Measurements from ENCODE around the gene ZNF726. TPM values are rescaled to one million over a fixed set of nuclear protein-coding genes. Genes with fewer than 3 reads are reported as not detected.
A peak's percentile ranks its signal among the peaks of the same experiment; 100 is the strongest.
"Not testable (repeated sequence)": the region's sequence is repeated elsewhere in the genome, so short reads cannot be mapped to it uniquely, and the experiment has no call there.

The ZNF726 gene
- total RNA-seq (10 to 100 TPM; 12.6 to 13.1 TPM), polyA plus RNA-seq (1.6 TPM)

- Mint-ChIP-seq H3K27me3 (no peaks in the 10 kb centered on the region), H3K27ac (peak within 1 kb of the TSS; percentile 80 to 98 (median 90)), H3K36me3 (peaks cover 0 to 4% (median under 1%) of the 10 kb centered on the region in 3 donors), H3K4me1 (peaks cover 17 to 21% (median 17%) of the 10 kb centered on the region in 3 donors), H3K4me3 (peak within 1 kb of the TSS; percentile 86 to 96 (median 93)), H3K9me3 (no peaks in the 10 kb centered on the region)
- Histone ChIP-seq H3K4me3 (ENCODE audit: low read length) (peak within 1 kb of the TSS; percentile 86), H3K36me3 (ENCODE audit: insufficient read depth, low read length) (no peaks in the 10 kb centered on the region), H3K27ac (ENCODE audit: low read depth, low read length) (peak within 1 kb of the TSS; percentile 57), H3K4me1 (ENCODE audit: insufficient read depth, low read length) (peaks cover 6% of the 10 kb centered on the region), H3K27me3 (ENCODE audit: insufficient read depth, low read length, poor library complexity, severe bottlenecking) (no peaks in the 10 kb centered on the region), H3K9me3 (ENCODE audit: low read length) (no peaks in the 10 kb centered on the region)
- ChIA-PET POLR2A (interaction anchor here (1.0 to 1.6 kb wide), 5 partner anchors 119 to 641 kb away, joined by 3 to 20 read pairs (median 6); partner anchors contain the start of genes ZNF675 and ZNF681), CTCF (no interaction called here)
- peak; percentile 74 to 91 (median 86) for DNase-seq
Measured at GRCh38 chr19:23914402-23915286, at the start of gene ZNF726. Gene ZNF726, plus strand, starts transcription at chr19:23914886. Its CDS starts 109 bp downstream, at chr19:23914995.

GRCh38 chr19:23867895-23868294 is 46.8 kb upstream of the ZNF726 start:
- Histone ChIP-seq H3K27ac (ENCODE audit: low read depth, low read length) (no peak overlapping the region), H3K36me3 (ENCODE audit: insufficient read depth, low read length) (no peaks in the 10 kb centered on the region), H3K9me3 (ENCODE audit: low read length) (no peaks in the 10 kb centered on the region), H3K4me1 (ENCODE audit: insufficient read depth, low read length) (no peaks in the 10 kb centered on the region), H3K27me3 (ENCODE audit: insufficient read depth, low read length, poor library complexity, severe bottlenecking) (no peaks in the 10 kb centered on the region), H3K4me3 (ENCODE audit: low read length) (no peak overlapping the region)
- ChIA-PET POLR2A (no interaction called here), CTCF (no interaction called here)
- no peak overlapping the region for H3K27ac Mint-ChIP-seq
- H3K27me3 Mint-ChIP-seq, result peaks cover 0 to 4% of the 10 kb centered on the region in 2 donors
- no peak for DNase-seq
- H3K4me3 Mint-ChIP-seq, result no peak overlapping the region
- no peaks in the 10 kb centered on the region for H3K4me1 Mint-ChIP-seq
- H3K36me3 Mint-ChIP-seq, result peaks cover 0 to 7% (median 3%) of the 10 kb centered on the region in 3 donors
- peaks cover 0 to 7% (median 0%) of the 10 kb centered on the region in 5 donors for H3K9me3 Mint-ChIP-seq

- Histone ChIP-seq H3K36me3 (ENCODE audit: insufficient read depth, low read length) (no peaks in the 10 kb centered on the region), H3K27me3 (ENCODE audit: insufficient read depth, low read length, poor library complexity, severe bottlenecking) (no peaks in the 10 kb centered on the region), H3K4me3 (ENCODE audit: low read length) (no peak overlapping the region), H3K9me3 (ENCODE audit: low read length) (no peaks in the 10 kb centered on the region), H3K27ac (ENCODE audit: low read depth, low read length) (no peak overlapping the region), H3K4me1 (ENCODE audit: insufficient read depth, low read length) (no peaks in the 10 kb centered on the region)
- peaks cover 0 to 7% (median 0%) of the 10 kb centered on the region in 5 donors for H3K9me3 Mint-ChIP-seq
- H3K4me3 Mint-ChIP-seq, result no peak overlapping the region
- CTCF ChIA-PET, result no interaction called here
- no peak overlapping the region for H3K27ac Mint-ChIP-seq
- no peaks in the 10 kb centered on the region for H3K4me1 Mint-ChIP-seq
- POLR2A ChIA-PET, result no interaction called here
- DNase-seq, result no peak
- peaks cover 0 to 4% of the 10 kb centered on the region in 2 donors for H3K27me3 Mint-ChIP-seq
- H3K36me3 Mint-ChIP-seq, result peaks cover 0 to 7% (median 3%) of the 10 kb centered on the region in 3 donors
Measured at GRCh38 chr19:23868630-23869029, 46.1 kb upstream of the ZNF726 start.

- H3K9me3 Mint-ChIP-seq, result peaks cover 3 to 8% (median 5%) of the 10 kb centered on the region in 5 donors
Measured at GRCh38 chr19:23872282-23872919, 42.3 kb upstream of the ZNF726 start.

GRCh38 chr19:23876261-23876660 is 38.4 kb upstream of the ZNF726 start:
- H3K4me3 Mint-ChIP-seq, result no peak overlapping the region
- H3K4me1 Mint-ChIP-seq, result no peaks in the 10 kb centered on the region
- H3K9me3 Mint-ChIP-seq, result peaks cover 0 to 12% (median 11%) of the 10 kb centered on the region in 5 donors
- Histone ChIP-seq H3K4me3 (ENCODE audit: low read length) (no peak overlapping the region), H3K27me3 (ENCODE audit: insufficient read depth, low read length, poor library complexity, severe bottlenecking) (no peaks in the 10 kb centered on the region), H3K9me3 (ENCODE audit: low read length) (no peaks in the 10 kb centered on the region), H3K36me3 (ENCODE audit: insufficient read depth, low read length) (no peaks in the 10 kb centered on the region), H3K4me1 (ENCODE audit: insufficient read depth, low read length) (no peaks in the 10 kb centered on the region), H3K27ac (ENCODE audit: low read depth, low read length) (no peak overlapping the region)
- H3K27ac Mint-ChIP-seq, result peak overlapping the region in 2 of 8 donors; percentile 14 to 71
- no peaks in the 10 kb centered on the region for H3K36me3 Mint-ChIP-seq
- CTCF ChIA-PET, result no interaction called here
- DNase-seq, result no peak
- POLR2A ChIA-PET, result no interaction called here
- peaks cover 13 to 27% of the 10 kb centered on the region in 2 donors for H3K27me3 Mint-ChIP-seq

More at GRCh38 chr19:23872282-23872919, 42.3 kb upstream of the ZNF726 start:
- no peak overlapping the region for H3K4me3 ChIP-seq (ENCODE audit: low read length)
- no peaks in the 10 kb centered on the region for H3K27me3 ChIP-seq (ENCODE audit: insufficient read depth, low read length, poor library complexity, severe bottlenecking)
- Mint-ChIP-seq H3K27me3 (peaks cover 5 to 17% of the 10 kb centered on the region in 2 donors), H3K4me1 (no peaks in the 10 kb centered on the region), H3K4me3 (no peak overlapping the region), H3K36me3 (peaks cover 0 to 3% (median 0%) of the 10 kb centered on the region in 3 donors), H3K27ac (no peak overlapping the region)
- no peaks in the 10 kb centered on the region for H3K36me3 ChIP-seq (ENCODE audit: insufficient read depth, low read length)
- no peaks in the 10 kb centered on the region for H3K9me3 ChIP-seq (ENCODE audit: low read length)
- no peak overlapping the region for H3K27ac ChIP-seq (ENCODE audit: low read depth, low read length)
- H3K4me1 ChIP-seq (ENCODE audit: insufficient read depth, low read length), result no peaks in the 10 kb centered on the region
- no peak for DNase-seq
- CTCF ChIA-PET, result no interaction called here
- POLR2A ChIA-PET, result no interaction called here

- H3K4me3 ChIP-seq (ENCODE audit: low read length); DNase-seq; H3K9me3 ChIP-seq (ENCODE audit: low read length); POLR2A ChIA-PET; CTCF ChIA-PET; H3K4me3 Mint-ChIP-seq; H3K36me3 ChIP-seq (ENCODE audit: insufficient read depth, low read length); H3K36me3 Mint-ChIP-seq; H3K27me3 ChIP-seq (ENCODE audit: insufficient read depth, low read length, poor library complexity, severe bottlenecking); H3K27ac ChIP-seq (ENCODE audit: low read depth, low read length); H3K4me1 Mint-ChIP-seq; H3K4me1 ChIP-seq (ENCODE audit: insufficient read depth, low read length): not testable (repeated sequence)
- Mint-ChIP-seq H3K27ac (peak overlapping the region in 2 of 8 donors; percentile 14 to 71), H3K9me3 (peaks cover 0 to 12% (median 11%) of the 10 kb centered on the region in 5 donors), H3K27me3 (peaks cover 13 to 27% of the 10 kb centered on the region in 2 donors)
Measured at GRCh38 chr19:23876756-23877155, 37.9 kb upstream of the ZNF726 start.

GRCh38 chr19:23882493-23882892 is 32.2 kb upstream of the ZNF726 start:
- H3K4me3 Mint-ChIP-seq, result no peak overlapping the region
- H3K9me3 Mint-ChIP-seq, result peaks cover 0 to 8% (median 5%) of the 10 kb centered on the region in 5 donors
- Histone ChIP-seq H3K36me3 (ENCODE audit: insufficient read depth, low read length) (no peaks in the 10 kb centered on the region), H3K27me3 (ENCODE audit: insufficient read depth, low read length, poor library complexity, severe bottlenecking) (no peaks in the 10 kb centered on the region), H3K4me1 (ENCODE audit: insufficient read depth, low read length) (no peaks in the 10 kb centered on the region), H3K9me3 (ENCODE audit: low read length) (no peaks in the 10 kb centered on the region), H3K4me3 (ENCODE audit: low read length) (no peak overlapping the region), H3K27ac (ENCODE audit: low read depth, low read length) (no peak overlapping the region)
- peaks cover 8 to 9% of the 10 kb centered on the region in 2 donors for H3K27me3 Mint-ChIP-seq
- CTCF ChIA-PET, result no interaction called here
- no peaks in the 10 kb centered on the region for H3K4me1 Mint-ChIP-seq
- no peak for DNase-seq
- no peaks in the 10 kb centered on the region for H3K36me3 Mint-ChIP-seq
- POLR2A ChIA-PET, result no interaction called here
- H3K27ac Mint-ChIP-seq, result peak overlapping the region in 1 of 8 donors; percentile 81

- H3K27ac Mint-ChIP-seq, result no peak overlapping the region
- Histone ChIP-seq H3K27ac (ENCODE audit: low read depth, low read length) (no peak overlapping the region), H3K36me3 (ENCODE audit: insufficient read depth, low read length) (no peaks in the 10 kb centered on the region), H3K4me3 (ENCODE audit: low read length) (no peak overlapping the region), H3K9me3 (ENCODE audit: low read length) (no peaks in the 10 kb centered on the region), H3K27me3 (ENCODE audit: insufficient read depth, low read length, poor library complexity, severe bottlenecking) (no peaks in the 10 kb centered on the region), H3K4me1 (ENCODE audit: insufficient read depth, low read length) (no peaks in the 10 kb centered on the region)
- H3K9me3 Mint-ChIP-seq, result peaks cover 0 to 11% (median 6%) of the 10 kb centered on the region in 5 donors
- ChIA-PET POLR2A (no interaction called here), CTCF (no interaction called here)
- H3K4me1 Mint-ChIP-seq, result no peaks in the 10 kb centered on the region
- no peak overlapping the region for H3K4me3 Mint-ChIP-seq
- H3K36me3 Mint-ChIP-seq, result peaks cover 0 to 5% (median 0%) of the 10 kb centered on the region in 3 donors
- peaks cover 0 to 3% of the 10 kb centered on the region in 2 donors for H3K27me3 Mint-ChIP-seq
- no peak for DNase-seq
Measured at GRCh38 chr19:23884363-23884762, 30.3 kb upstream of the ZNF726 start.

Data from CD8-positive, alpha-beta memory T cell (primary cell).